ENCODE results near the gene OR4D1.

Gene OR4D1

GRCh38 chr17:58195518-58196123, 47.4 kb downstream of the OR4D1 start:
- no peak for DNase-seq

GRCh38 chr17:58196610-58197009, 48.4 kb downstream of the OR4D1 start:
- DNase-seq: no peak

DNA sequence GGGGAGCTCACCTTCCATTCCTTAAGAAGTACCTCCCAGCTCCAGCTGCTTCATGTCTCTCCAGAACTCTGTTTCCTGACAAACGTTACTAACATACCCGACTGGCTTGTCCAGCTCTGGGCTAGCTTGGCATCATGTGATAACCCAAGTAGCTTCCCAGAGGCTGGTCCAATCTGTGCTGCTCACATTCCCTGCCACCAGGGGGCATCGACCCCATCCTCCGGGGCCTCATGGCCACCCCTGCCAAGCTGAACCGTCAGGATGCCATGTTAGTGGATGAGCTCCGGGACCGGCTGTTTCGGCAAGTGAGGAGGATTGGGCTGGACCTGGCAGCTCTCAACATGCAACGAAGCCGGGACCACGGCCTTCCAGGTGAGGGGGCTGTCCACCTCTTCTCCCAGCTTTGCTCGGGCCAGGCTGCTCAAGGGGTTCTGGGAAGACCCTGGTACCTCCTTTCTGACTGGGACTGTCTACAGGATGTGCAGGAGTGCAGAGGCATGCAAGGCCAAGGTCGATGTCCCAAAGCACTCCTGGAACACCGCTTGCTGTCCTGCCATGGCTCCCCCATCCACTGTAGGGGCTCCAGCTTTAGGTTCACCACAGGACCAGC, 51.9 kb downstream of the OR4D1 start:
- DNase-seq: peak; percentile 65

GRCh38 chr17:58202859-58203258, 54.7 kb downstream of the OR4D1 start:
- no peak for DNase-seq

GRCh38 chr17:58204796-58205195, 56.6 kb downstream of the OR4D1 start:
- DNase-seq: no peak

GRCh38 chr17:58205936-58206335, 57.8 kb downstream of the OR4D1 start:
- DNase-seq: no peak

DNA sequence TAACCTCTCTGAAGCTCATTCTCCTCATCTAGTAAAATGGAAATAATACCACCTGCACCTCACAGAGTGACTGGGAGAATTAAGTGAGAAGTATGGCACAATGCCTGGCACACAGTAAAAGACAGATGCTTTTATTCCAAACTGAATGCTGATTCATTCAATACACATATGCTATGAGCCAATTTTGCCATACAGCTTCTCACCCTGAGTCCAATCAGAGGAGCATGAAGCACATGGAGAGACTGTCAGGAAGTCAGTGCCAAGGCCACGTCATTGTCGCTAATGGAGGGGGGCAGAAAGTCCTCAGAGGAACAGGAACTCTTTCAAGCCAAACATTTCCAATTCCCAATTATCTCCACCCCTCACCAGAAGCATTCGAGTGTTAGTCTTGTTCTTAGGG, 59.3 kb downstream of the OR4D1 start:
- DNase-seq: no peak

GRCh38 chr17:58208344-58208743, 60.2 kb downstream of the OR4D1 start:
- no peak for DNase-seq
